Activated CD8-positive, alpha-beta memory T cell treated with anti-CD3 and anti-CD28 coated beads for 24 hours (primary cell): Measurements from ENCODE around the gene PACRG.

Source experiments
- DNase-seq: peaks from one replicate; pipeline ENCODE4 v3.0.0-alpha.2; 2020

The PACRG gene

DNA sequence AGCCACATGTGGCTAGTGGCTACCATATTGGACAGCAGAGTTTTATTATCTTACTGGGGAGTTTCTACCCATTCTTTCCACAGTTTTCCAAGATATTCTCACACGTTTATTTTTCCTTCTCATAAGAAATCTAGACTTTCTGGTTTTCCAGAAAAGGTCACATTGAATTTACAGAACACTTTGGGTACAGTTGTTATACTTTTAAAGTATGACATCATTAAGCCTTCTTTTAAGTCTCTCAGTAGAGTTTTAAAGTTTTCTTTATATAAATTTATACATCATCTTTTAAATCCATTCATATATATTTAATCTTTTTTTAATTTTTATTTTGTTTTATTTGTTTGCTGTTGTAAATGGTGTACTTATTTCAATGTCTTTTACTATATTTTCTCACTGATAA is 486.5 kb downstream of the PACRG start:
- DNase-seq, result no peak

DNA sequence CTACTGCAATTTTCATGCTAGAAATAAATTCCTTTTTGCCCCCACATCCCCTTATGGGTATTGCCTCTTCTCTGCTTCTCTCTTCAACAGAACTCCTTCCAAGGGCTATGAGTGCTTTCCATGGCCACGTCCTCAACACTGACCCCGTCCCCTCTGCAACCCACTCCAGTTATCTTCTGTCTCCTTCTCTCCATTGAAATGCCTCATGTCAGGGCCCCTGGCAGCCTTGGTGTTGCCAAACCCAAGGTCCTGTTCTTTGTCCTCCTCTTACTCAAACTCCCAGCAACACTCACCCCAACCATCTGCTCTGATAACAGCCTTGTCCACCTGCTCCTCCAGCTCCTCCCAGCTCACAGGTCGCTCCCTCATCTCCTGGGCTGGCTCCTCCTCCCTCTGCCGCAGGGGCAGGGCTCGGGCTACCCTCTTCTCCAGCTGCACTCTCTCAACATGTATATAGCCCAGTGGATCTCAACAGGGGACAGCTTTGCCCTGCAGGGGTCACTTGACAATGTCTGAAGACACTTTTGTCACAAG is 490.7 kb downstream of the PACRG start:
- no peak for DNase-seq

DNA sequence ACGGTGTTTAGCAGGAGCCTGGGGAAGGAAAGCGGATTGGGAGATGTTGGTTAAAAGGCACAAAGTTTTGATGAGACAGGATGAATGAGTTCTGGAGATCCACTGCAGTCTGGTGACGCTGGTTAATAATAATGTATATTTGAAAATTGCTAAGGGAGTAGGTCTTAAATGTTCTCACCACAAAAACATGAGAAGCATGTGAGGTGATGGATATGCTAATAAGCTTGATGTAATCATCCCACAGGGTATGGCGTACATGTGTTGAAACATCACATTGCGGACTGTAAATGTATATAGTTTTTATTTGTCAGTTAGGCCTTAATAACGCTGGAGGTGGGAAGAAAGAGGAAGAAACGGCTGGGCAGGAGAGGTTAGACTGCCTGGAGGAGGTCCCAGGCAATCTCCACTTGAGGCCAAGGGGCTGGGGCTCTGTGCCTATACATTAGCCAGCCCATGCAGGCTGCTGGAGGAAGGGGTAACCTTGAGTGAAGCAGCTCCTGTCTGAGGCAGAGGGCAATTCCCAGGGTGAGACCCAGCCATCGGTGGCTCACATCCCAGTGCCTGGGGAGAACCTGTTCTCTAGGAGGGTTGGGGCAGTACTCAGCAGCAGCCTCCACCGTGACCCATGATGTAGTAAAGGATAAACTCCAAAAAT is 498.5 kb downstream of the PACRG start:
- no peak for DNase-seq

DNA sequence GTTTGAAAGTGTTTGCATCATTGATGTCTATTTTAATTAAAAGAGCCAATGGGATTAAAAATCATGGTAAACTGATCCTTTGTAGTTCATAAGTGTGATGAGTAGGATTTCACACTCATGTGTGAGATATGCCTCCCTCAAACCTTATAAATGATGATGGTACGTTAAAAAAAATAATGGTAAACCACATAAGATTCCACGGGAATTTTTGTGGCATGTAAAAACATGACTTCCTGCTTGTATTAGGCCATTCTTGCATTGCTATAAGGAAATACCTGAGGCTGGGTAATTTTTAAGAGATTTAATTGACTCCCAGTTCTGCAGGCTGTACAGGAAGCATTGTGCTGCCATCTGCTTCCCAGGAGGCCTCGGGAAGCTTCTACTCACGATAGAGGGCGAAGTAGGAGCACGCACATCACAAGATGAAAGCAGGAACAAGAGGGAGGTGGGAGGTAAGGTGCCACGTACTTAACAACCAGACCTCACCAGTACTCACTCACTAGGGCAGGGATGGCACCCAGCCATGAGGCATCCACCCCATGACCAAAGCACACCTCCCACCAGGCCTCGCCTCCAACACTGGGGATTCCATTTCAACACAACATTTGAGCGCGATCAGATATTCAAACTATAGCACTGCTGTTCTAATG is 499.2 kb downstream of the PACRG start:
- no peak for DNase-seq

DNA sequence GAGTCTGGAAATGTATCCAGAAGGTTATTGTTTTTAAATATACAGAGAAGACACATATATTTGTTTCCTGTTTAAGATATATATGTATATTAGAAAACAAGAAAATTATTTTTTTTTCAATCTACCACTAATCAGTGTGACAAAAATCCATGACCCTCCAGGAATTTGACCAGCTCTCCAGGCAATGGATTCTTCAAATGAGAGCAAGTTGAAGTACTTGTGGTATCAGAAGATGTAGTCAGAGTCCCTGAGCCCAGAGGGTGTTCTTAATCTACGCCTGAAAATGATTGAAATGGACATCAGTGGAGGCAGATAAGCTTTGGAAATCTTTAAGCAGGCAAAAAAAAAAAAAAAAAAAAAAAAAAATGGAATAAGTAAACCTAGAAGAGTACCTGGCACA is 500.3 kb downstream of the PACRG start:
- no peak for DNase-seq

DNA sequence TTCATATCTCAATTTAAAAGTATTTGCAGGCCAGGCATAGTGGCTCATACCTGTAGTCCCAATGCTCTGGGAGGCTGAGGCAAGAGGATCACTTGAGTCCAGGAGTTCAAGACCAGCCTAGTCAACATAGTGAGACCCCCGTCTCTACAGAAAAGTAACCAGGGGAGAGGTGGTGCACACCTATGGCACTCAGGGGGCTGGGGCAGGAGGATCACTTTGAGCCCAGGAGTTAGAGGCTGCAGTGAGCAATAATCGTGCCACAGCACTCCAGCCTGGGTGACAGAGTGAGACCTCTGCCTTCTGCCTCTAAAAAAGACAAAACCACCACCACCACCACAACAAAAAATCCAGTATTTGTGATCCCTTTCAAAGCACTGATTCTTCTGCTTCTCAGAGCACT is 501.3 kb downstream of the PACRG start:
- no peak for DNase-seq

DNA sequence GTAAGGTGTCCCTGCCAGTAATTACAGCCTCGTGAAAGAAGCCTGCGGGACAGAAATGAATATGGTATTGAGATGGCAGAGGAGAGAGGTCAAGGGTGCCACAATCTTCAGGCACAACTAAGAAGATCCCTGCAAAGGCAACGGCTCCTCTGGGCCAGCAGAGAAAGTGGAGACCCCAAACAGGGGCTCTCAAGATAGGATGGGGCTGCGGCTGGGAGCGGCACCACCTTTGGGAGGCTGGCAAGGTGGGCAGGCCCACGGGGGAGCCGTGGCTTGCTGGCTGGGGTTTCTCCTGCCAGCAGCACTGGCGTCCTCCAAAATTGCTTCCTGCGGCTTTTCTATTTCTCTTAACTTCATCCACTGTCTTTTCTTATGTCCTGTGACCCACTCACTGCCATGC is 503.1 kb downstream of the PACRG start:
- DNase-seq, result no peak

DNA sequence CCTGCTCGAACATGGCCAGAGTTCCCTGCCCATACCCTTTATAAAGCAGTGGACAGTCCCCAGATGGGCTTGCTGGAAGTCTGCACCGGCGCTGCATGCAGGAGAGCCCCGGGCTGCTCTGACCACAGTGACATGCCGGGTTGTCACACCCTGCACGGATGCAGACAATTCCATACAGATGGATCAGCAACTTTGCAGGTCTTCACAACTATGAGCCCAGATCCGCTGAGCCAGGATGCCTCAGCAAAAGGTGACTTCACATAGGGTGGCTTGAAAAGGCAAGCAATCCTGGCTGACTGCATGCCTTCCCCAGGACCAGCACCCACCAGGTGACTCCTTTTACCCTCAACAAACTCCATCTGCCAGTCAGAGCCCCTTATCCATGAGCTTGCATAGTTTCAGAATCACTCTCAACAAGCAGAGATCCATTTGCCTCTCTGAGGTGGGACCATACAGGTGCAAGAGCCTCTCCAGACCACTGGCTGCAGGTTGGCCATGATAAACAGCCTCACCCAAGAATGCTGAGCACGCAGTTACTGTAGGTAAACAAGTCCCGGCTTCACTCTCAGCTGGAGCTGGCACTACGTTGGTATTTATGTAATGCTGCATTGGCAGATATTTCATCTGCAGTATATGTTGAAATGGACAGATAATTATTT is 503.7 kb downstream of the PACRG start:
- no peak for DNase-seq

DNA sequence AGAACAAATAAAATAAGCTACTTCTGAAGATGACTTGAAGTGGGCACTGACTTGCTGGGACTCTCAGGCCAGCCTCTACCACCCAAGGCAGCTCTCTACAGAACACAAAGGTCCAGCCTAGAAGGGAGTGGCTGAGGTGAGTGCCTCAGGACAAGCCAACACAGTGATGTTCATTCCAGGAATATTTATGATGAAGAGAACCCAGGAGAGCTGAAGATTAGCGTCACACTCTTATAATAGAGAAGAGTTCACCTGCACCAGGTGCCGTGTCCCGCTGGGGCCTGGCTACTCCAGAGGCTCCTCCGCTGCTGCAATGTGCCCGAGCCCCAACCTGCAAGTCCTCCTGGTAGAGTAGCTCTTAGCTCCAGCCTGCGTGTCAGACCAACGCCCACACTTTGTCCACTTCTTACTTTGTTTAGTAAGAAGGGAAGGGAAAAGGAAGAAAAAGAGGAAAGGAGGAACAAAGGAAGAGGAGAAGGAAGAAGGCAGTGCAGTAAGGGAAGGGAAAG is 504.3 kb downstream of the PACRG start:
- DNase-seq, result no peak

DNA sequence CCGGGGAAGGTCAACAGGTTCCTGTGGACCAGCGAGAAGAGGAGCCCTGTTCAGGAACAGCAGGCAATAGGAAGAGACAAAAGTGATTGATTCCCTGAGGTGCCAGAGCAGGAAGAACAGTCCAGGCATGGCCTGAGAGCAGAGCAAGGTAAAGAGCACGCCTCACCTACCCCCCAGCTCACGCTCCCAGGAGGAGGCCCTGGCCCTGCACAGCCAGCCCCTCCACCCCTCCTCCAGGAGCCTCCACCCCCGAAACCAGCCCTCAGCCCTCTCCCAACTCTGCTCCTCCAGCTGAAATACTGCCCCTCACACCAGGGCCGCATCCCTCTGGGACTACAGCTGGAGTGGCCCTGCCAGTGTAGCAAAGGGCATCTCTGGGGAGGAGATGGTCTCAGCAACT is 504.9 kb downstream of the PACRG start:
- no peak for DNase-seq

DNA sequence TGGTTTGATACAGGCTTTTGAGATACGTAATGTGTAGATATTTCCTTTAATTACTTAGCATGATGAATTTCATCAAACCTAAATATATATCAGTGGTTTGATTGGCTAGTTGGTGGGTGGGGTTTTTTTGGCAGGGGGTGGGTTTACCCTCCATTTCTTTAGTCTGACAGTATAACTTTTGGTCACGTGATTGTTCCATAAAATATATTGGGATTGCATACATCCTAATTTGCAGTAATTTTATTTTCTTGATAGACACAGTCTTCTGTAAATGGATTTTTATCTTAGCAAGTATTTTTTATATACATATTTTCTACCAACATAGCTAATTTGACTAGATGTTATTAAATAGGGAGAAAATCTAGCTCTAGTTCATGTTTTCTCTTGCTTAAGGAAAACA is 509.3 kb downstream of the PACRG start:
- no peak for DNase-seq

DNA sequence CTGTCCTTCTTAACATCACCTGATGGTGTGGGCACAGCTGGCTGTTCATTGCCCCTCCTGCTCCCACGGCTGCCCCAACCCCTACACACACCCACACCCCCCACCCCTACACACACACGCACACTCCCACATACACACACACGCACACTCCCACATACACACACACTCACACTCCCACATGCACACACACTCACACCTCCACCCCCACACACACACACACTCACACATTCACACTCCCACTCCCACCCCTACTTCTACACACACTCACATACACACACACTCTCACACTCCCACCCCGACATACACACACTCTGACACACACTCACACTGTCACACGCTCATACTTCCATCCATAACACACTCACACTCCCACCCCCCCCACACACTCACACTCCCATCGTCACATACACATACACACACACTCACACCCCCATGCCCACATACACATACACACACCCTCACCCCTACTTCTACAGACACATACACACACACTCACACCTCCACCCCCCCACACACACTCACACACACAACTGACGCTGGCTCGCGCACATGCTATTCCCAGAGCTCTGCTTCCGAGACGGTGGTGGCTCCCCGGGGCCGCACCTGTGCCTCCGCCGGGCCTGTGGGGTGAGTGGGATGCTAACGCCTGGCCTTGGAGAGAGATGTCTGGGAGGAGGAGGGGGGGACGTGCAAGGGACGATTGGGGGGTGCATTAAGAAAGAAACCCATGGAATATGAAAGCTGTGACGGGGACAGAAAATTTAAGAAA is 512.0 kb downstream of the PACRG start:
- DNase-seq, result no peak

DNA sequence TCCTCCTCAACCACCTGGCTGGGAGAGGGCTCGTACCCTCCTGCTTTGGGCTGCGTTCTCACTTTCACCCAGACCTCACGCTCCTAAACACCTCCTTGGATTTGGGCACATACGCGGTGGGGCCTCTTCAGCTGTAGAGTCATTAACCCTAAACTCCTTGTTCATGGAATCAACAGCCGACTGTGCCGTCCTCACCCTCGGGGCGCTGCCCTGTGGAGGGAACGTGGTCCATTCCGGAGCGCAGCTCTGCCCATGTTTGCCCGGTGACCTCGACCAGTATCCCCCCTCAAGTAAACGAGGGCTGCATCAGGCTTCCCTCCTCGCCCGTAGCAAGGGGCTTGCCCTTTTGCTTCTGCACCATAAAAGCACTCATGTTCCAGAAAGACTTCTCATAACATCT is 512.8 kb downstream of the PACRG start:
- no peak for DNase-seq

DNA sequence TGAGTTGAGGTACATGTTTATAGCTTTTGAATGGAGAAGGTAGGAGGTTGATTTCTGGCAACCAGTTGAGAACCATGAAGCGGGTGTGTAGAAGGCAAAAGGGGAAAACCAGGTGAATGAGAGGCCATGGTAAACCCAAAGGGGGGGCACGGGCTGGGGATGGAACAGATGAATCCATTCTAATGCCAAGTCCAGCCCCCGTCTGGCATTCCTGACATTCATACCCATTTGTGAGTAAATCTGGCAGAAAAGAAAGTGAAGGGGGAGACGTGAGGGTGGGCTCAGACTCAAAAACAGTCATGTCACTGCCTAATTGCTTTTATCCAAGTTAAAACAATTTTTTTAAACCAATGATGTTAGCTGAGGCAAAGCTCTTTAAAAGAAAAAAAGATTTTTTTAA is 513.9 kb downstream of the PACRG start:
- DNase-seq, result no peak

DNA sequence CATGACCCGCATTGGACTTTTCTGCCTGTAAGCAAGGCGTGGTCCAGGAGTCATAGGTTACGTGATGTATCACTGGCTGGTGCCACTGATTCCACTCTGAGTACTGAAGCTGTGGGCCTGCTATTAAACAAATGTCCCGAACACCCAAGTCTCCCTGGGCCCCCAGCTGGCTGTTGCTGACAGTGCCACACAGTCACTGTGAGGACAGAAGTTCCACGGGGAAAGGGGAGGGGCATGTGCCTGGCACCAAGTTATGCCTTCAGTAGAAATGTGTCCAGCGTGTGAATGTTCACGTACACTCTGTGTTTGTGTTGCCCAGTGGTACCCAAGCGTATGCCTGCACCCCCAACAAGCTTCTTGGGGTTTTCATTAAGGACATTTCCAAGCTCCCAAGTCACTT is 515.3 kb downstream of the PACRG start:
- no peak for DNase-seq

DNA sequence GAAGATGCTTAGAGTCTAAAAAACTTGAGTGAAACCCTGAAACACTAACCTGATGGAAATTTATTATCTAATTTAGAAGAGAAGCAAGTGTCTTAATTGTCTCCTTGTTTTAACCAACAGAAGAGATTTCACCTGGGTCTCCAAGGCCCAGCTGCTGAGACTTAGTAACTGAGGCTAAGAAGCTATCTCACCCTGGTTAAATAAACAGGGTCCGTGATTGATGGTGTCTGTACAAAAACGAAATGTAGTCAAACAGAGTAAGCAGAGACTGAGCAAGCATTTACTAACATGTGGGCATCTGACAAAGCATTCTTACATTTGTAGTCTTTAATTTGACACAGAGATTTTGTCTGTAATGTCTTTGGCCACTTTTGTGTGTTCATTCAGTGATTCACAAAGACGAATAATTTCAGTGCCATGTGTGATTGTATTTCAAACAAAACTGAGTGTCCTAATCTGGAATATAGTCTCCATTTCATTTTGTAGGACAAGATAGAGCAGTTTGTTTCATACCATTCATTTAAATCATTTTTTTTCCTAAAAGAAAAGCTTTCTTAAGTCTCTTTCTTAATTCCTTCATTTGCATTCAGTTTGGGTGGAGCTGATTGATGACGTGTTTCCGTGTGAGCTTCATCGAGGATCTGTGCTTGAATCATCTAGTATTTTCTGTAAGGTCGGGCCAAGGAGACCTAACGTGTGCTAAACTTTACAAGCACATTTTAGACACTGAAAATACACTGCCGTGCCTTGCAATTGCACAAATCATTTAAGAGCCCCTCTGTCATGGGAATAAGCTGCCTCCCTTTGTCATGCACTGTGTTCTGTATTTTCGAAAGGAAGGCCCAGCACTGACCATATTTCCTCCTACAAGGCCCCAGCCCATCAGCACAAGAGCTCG is 516.2 kb downstream of the PACRG start:
- no peak for DNase-seq

DNA sequence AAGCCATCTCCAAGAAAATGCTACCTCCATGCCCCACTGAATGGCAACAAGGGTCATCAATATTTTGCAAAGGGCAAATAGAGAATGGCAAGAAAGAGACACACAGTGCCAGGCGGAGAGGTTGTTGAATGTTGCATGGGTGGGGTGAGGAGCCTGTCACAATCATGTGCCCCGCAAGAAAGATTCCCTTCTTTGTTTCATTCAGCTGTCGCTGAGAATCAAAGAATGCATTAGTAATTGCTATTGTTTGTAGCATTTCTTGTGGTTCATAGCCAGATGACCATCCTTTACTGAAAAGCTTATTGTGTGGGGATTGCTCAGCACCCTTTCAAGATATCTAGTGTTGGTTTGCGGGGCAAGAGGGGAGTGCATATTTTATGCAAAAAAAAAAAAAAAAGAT is 520.3 kb downstream of the PACRG start:
- no peak for DNase-seq

DNA sequence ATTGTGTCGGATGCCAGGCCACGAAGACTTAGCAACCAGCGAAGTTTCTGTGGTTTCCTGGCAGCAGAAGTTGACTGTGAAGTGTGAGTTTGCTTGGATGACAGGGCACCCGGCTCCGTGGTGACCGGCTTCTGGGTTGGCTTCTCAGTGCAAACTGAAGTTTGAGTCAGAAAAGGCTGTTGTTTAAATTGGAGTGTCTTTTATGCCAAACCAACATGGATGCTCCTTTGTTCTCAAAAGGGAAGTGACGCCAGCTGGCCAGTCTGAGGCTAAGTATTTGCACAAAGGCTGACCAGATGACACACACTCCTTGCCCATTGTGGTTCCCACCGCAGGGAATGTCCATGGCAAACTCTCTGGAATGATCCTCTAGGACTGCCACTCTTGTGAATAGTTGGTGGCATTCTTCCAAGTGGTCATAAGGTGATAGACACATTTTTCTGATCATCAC is 521.9 kb downstream of the PACRG start:
- DNase-seq, result no peak

DNA sequence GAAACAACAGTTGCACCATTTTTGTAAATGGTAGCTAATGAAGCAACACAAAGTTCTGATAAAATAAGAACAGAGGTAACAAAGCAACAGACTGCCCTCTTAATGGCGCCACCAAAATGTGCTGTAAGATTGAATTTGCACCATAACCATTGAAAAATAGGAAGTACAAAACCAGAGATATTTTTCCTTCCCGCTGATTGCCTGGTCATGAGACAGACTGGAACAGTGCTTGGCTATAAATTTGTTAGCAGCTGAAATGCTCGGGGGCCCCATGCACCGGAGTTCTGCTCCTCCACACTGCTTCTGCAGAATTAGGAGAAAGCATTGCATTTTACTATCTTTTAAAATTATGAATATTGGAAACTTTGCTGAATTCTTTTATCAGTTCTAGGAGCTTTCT is 522.3 kb downstream of the PACRG start:
- DNase-seq, result no peak

DNA sequence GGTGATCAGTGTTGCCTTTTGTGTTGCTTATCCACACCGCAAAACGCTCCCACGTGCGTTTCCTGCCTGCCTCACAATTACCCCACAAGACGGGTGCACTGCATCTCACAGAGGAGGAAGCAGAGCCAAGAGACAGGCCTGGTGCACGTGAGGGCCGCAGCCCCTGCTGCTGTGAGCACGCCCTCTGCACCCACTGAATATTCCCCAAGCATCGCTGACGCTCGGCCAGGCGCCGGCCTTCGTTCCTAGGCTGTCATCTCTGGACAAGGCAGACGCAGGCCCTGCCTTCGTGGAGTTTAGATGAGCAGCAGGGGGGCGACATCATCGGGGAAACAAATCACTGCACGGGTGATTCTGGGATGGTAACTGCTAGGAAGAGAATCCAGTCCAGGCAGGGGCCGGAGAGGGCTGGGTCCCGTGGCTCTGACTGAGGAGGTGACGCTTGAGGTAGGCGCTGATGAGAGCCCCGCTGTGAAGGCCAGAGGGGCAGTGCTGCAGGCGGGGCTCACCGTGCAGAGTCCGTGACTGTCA is 524.4 kb downstream of the PACRG start:
- no peak for DNase-seq

DNA sequence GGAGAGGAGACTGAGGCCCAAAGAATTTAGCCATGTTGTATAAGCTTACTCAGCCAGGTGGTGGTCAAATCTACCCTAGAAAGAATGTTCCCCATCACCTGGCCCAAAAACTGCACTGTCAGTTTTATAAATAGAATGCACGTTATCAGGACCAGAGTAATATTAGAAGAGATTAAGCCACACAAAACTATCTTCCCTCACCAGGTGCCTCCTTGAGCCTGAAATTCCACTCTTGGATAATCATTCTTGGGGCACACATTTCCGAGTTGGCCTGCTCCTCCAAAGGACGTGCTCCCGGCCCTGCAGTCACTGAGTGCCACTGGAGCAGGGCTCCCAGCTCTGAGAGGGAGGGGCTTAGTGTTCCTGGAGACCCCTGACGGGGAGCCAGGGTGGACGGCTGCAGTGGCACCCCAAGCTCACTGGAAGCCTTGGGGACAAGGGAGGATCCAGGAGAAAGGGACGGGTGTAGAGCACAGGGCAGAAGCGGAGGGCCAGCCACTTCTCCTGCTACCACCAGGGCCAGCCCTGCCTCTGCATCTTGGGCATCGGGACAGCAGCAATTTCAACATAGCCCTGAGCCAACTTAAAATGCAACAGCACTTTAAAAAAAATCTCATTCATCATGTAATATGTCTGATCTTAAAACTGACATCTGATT is 525.9 kb downstream of the PACRG start:
- DNase-seq, result no peak
